Measurements from ENCODE around the gene GNB1L. TPM values are rescaled to one million over a fixed set of nuclear protein-coding genes. Genes with fewer than 3 reads are reported as not detected.

GNB1L gene
- polyA plus RNA-seq, 3 donors = 3.4 to 6.0 (median 4.8) TPM

DNA sequence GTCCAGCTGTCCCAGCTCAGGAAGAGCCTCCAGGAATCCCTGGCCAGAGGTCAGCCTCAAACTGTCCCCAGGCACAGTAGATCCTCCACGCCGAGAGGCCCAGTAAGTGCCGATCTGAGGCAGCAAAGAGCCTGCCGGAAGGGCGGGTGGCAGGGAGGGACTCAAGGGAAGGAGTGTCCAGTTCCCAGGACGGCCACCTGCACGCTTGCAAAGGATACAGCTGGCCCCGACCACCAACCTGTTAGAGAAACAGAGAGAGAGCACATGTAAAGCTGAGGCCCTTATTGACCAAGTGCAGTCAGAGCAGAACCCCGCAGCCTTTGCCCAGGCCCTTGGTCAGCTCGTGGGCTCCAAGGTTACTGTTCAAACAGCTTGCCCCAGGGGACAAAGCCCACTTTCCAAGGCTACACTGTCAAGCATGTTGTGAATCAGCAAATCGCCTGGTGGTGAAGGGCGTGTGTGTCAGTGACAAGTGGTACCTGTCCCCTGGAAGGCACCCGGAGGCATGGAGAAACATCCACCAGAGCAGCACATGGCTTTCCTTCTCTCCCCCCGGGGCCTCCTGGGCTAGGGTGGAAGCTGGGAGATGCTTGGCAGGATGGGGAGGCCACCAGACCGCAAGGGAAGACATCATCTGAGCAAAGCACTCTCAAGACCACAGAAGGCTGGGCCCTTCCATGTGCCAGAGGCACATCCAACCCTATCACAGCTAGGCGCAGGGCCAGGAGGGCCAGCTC is 44.3 kb upstream of the GNB1L start:
- H3K9ac ChIP-seq (ENCODE audit: insufficient read depth, low read length, poor library complexity, severe bottlenecking) = no peak overlapping the region
- no peaks in the 10 kb centered on the region for H3K4me1 ChIP-seq (ENCODE audit: control insufficient read depth in 1 of 2, insufficient read depth in 2 of 2, low read length in 2 of 2)
- H3K4me3 ChIP-seq (replicated peaks in 1 of 3; ENCODE audit: low read depth in 2 of 3, low read length in 3 of 3) = no peak overlapping the region
- H3K27me3 ChIP-seq (ENCODE audit: control insufficient read depth in 2 of 2, insufficient read depth in 2 of 2, low read length in 2 of 2) = no peaks in the 10 kb centered on the region
- intact Hi-C loops (cut with micrococcal nuclease) = no loop called here
- H3K4me2 ChIP-seq (replicated peaks; ENCODE audit: extremely low read depth, low read length, poor library complexity, severe bottlenecking) = no peak overlapping the region
- Mint-ChIP-seq H3K4me3 (no peak overlapping the region), H3K36me3 (peaks cover 66 to 91% of the 10 kb centered on the region in 2 donors), H3K27me3 (ENCODE audit: low read depth in 3 of 3) (peaks cover 0 to 2% (median 0%) of the 10 kb centered on the region in 3 donors), H3K9me3 (no peaks in the 10 kb centered on the region), H3K27ac (no peak overlapping the region), H3K4me1 (no peaks in the 10 kb centered on the region)
- no peaks in the 10 kb centered on the region for H3K9me3 ChIP-seq (replicated peaks in 1 of 2; ENCODE audit: control insufficient read depth in 1 of 2, insufficient read depth in 1 of 2, low read length in 2 of 2)
- 98% methylated on average over 11 of the region's 16 CpGs for WGBS (ENCODE audit: insufficient coverage)
- H3K27ac ChIP-seq (ENCODE audit: low read depth in 1 of 2, low read length in 2 of 2) = no peak overlapping the region
- peaks cover 6% of the 10 kb centered on the region for H4K20me1 ChIP-seq (ENCODE audit: insufficient read depth, low read length)
- no peak for DNase-seq
- H3K36me3 ChIP-seq (replicated peaks in 1 of 2; ENCODE audit: control insufficient read depth in 1 of 2, insufficient read depth in 2 of 2, low read length in 2 of 2) = peaks cover 76 to 99% of the 10 kb centered on the region in 2 donors
- no peak overlapping the region for H2AFZ ChIP-seq (ENCODE audit: insufficient read depth, low read depth, low read length, poor library complexity, severe bottlenecking)
- no peaks in the 10 kb centered on the region for H3K79me2 ChIP-seq (ENCODE audit: insufficient read depth, low read length)
- TF ChIP-seq, protein P1, sequence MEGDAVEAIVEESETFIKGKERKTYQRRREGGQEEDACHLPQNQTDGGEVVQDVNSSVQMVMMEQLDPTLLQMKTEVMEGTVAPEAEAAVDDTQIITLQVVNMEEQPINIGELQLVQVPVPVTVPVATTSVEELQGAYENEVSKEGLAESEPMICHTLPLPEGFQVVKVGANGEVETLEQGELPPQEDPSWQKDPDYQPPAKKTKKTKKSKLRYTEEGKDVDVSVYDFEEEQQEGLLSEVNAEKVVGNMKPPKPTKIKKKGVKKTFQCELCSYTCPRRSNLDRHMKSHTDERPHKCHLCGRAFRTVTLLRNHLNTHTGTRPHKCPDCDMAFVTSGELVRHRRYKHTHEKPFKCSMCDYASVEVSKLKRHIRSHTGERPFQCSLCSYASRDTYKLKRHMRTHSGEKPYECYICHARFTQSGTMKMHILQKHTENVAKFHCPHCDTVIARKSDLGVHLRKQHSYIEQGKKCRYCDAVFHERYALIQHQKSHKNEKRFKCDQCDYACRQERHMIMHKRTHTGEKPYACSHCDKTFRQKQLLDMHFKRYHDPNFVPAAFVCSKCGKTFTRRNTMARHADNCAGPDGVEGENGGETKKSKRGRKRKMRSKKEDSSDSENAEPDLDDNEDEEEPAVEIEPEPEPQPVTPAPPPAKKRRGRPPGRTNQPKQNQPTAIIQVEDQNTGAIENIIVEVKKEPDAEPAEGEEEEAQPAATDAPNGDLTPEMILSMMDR (IDR thresholded peaks at IDR 0.05) = no peak

DNA sequence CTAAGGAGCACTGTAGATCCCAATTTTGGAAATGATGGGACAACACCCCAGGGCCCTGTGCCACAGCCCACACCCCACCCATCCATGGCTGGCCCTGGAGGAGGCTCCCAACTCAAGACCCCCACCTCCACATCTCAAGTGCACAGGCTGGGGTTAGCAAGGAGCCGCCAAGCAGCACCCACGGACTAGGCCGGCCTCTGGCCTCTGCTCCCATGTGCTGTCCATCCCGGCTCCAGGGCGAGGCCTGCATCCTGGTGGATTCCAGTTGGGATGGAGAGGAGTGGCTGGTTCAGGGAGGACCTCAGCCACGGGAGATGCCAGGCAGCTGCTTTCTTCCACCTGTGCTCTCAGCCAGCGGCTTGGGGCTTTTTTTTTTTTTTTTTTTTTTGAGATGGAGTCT is 43.5 kb upstream of the GNB1L start:
- WGBS (ENCODE audit: insufficient coverage) = 100% methylated on average over 4 of the region's 7 CpGs
- Histone ChIP-seq H4K20me1 (ENCODE audit: insufficient read depth, low read length) (peaks cover 6% of the 10 kb centered on the region), H3K36me3 (replicated peaks in 1 of 2; ENCODE audit: control insufficient read depth in 1 of 2, insufficient read depth in 2 of 2, low read length in 2 of 2) (peaks cover 76 to 99% of the 10 kb centered on the region in 2 donors), H3K9me3 (replicated peaks in 1 of 2; ENCODE audit: control insufficient read depth in 1 of 2, insufficient read depth in 1 of 2, low read length in 2 of 2) (no peaks in the 10 kb centered on the region), H3K27me3 (ENCODE audit: control insufficient read depth in 2 of 2, insufficient read depth in 2 of 2, low read length in 2 of 2) (no peaks in the 10 kb centered on the region), H2AFZ (ENCODE audit: insufficient read depth, low read depth, low read length, poor library complexity, severe bottlenecking) (no peak overlapping the region), H3K4me2 (replicated peaks; ENCODE audit: extremely low read depth, low read length, poor library complexity, severe bottlenecking) (no peak overlapping the region), H3K4me3 (replicated peaks in 1 of 3; ENCODE audit: low read depth in 2 of 3, low read length in 3 of 3) (no peak overlapping the region), H3K79me2 (ENCODE audit: insufficient read depth, low read length) (no peaks in the 10 kb centered on the region), H3K4me1 (ENCODE audit: control insufficient read depth in 1 of 2, insufficient read depth in 2 of 2, low read length in 2 of 2) (no peaks in the 10 kb centered on the region), H3K27ac (ENCODE audit: low read depth in 1 of 2, low read length in 2 of 2) (no peak overlapping the region), H3K9ac (ENCODE audit: insufficient read depth, low read length, poor library complexity, severe bottlenecking) (no peak overlapping the region)
- no peak overlapping the region for H3K4me3 Mint-ChIP-seq
- intact Hi-C loops (cut with micrococcal nuclease) = no loop called here
- peaks cover 70 to 92% of the 10 kb centered on the region in 2 donors for H3K36me3 Mint-ChIP-seq
- H3K9me3 Mint-ChIP-seq = no peaks in the 10 kb centered on the region
- H3K27me3 Mint-ChIP-seq (ENCODE audit: low read depth in 3 of 3) = peaks cover 0 to 2% (median 0%) of the 10 kb centered on the region in 3 donors
- H3K27ac Mint-ChIP-seq = no peak overlapping the region
- TF ChIP-seq, protein P1 (IDR thresholded peaks at IDR 0.05) = no peak
- H3K4me1 Mint-ChIP-seq = no peaks in the 10 kb centered on the region
- no peak for DNase-seq
